Stimulated activated CD4-positive, alpha-beta T cell treated with anti-CD3 and anti-CD28 coated beads, Interleukin-2, amount 100 ng/mL, for 24 hours (primary cell): ENCODE data around the gene SORCS1.

ENCODE experiments used
- DNase-seq, 2 donors: peaks; one replicate each; pipeline ENCODE4 v3.0.0-alpha.2; 2020

Gene SORCS1

DNA sequence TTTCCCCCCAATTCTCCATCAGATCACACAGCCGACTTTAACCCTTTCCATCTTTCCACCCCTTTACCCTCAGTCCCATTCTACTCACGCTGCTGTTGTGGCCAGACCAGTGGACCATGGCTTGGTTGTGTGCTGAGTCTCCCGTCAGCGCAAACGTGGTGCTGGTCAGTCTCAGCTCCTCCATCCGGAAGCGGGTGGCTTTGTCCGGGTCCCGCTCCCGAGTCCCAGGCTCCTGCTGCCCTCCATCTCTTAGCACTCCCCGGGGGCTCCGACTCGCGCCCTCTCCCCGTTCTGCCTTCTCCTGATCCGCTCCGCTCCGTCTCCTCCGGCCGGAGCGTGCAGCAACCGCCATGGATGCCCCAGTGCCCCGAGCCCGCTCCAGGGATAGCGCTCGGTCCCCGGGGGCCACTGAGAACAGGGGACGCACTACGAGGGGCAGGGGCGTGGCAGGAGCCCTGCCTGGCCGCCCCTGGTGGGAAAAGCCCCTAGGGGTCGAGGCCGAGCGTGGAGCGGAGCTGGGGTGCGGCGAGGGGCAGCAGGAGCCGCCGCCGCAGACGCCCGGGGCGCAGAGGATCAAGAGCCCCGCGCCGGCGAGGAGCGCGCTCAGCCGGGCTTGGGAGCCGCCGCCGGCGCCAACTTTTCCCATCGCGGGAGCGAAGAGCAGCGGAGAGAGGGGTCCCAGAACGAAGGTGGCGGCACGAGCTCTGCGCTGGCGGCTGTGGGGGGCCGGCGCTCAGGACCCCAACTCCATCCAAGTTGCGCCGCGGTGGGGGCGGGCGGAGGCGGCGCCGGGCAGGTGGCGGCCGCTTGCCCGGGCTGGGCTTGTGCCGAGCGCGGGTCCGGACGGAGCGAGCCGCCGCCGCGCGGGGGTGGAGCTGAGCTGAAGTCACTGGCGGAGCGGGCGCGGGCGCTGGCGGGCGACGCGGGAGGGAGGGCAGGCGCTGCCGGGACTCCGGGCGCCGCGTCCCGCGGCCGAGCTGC, at the start of gene SORCS1:
Gene SORCS1, minus strand, starts transcription at position 826 of the 981 bp plus-strand sequence.
- DNase-seq = no peak

DNA sequence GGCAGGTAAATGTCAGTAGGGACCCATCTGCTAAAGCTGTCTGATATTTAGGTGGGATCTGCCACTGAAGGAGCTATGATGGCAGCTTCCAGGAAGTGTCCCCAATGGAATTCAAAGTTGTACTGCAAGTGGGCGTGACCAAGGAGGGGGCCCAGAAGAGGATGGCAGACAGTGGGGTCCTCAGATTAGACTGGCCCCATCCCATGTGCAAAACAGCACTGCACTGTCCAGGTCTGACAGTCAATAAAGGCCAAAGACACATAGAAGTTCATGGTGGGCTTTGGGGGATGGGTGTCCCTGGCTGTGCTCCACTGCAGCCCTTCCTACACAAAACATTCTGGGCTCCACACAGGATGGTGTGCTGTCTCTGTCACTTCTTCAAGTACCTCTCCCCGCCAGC, 49.8 kb upstream of the SORCS1 start:
- no peak for DNase-seq

DNA sequence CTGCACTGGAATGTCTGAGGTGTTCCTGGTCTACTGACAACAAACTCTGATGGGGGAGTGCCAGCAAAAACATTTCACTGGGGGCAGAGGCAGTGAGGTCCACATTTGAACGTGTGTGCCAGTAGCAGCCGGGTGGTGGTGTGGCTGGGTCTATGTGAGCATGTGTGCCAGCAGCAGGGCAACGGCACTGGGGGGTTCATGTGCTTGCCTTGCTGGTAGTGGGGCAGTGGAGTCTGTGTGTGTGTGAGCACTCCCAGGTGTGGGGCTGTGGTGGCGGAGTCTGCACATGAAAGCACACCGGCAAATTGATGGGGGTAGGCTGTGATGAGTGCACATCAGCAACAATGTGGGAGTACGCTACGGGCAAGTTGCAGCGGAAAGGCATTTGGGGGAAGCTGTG, 49.4 kb upstream of the SORCS1 start:
- no peak for DNase-seq

DNA sequence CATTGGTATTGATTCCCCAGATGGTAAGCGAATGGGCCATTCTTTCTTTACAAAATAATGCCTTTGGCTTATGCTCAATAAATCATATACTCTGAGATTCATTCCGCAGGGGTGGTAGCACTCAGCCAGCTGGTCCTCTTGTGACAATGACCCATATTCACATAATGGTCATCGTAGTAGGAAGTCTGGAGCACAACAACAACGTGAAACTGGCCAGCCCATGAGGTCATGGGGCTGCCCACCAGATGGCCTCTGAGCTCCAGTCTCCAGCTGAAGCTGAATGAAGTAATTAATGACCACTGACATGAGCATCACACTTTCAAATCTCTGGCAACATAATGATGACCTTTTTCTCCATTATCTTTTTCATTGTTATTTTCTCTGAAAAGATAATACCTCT, 42.3 kb upstream of the SORCS1 start:
- no peak for DNase-seq

DNA sequence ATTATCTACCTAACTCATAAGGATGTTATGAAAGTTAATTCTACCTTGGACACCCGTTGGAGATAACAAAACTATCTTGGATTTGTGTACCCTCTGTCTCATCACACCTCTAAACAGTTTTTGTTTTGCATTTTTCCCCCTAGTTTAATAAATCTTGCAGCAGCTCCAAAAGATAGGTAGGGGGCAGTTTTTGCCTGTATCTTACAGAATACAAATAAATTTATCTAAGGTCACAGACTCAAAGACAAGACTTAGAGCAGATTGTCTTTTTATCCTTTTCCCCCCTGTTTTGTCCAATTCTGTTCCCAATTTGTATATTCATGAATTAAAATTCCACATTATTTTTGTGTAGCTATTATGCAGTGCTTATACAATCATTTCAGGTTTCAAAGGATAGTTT, 5.0 kb upstream of the SORCS1 start:
- no peak for DNase-seq

DNA sequence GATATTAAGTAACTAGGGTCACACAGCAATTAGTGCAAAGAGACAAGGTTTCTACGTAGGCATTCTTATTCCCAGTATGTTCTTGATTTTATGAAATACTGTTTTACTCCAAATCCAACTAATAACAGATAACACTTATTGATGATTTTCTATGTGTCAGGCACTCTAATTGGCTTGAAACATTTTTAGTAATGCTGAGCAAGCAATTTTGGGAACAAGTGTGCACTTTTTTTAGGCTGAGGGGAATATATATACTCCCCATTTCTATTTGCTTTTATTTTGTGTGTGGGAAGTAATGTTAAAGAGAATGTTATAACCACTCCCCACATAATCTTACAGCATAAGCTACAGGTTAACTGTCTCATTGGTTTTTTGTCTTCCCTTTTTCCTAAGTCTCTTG, 4.2 kb upstream of the SORCS1 start:
- DNase-seq = no peak

DNA sequence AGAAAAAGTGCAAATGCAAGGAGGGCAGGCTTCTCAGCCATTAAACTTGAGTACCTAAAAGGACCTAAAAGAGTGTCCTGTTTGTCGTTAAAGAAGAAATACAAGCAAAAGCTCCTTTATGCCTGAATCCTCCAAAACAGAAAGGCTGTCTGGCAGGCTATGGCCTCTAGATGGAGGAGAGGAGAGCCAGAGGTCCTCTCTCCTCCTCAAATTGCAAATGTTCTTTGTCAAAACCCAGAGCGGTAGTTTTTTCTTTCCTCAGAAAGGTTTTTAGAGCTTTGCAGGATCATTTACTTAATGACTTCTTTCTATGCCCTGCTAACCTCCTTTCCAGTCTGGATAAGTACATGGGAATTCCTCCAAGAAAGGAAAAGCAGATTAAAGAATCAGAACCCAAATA, 1.9 kb upstream of the SORCS1 start:
- DNase-seq = no peak

DNA sequence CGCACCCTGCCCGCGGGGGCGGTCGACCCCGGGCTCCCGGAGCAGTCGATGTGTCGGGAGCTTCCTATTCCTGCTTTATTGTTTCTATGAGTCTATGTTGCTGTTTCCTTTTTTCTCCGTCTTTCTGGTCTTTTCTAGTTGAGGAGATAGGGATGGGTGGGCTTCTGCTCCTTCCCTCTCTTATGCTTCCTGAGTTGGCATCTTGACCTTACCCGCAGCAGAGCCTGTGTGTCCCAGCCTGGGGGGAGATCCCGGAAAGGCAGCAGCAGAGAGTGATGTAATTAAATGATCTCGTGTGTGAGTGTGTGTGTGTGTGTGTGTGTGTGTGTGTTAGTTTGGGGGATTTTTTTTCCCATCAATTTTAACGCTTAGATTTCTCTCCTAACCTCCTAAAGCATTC, 486 bp upstream of the SORCS1 start:
- DNase-seq = no peak

DNA sequence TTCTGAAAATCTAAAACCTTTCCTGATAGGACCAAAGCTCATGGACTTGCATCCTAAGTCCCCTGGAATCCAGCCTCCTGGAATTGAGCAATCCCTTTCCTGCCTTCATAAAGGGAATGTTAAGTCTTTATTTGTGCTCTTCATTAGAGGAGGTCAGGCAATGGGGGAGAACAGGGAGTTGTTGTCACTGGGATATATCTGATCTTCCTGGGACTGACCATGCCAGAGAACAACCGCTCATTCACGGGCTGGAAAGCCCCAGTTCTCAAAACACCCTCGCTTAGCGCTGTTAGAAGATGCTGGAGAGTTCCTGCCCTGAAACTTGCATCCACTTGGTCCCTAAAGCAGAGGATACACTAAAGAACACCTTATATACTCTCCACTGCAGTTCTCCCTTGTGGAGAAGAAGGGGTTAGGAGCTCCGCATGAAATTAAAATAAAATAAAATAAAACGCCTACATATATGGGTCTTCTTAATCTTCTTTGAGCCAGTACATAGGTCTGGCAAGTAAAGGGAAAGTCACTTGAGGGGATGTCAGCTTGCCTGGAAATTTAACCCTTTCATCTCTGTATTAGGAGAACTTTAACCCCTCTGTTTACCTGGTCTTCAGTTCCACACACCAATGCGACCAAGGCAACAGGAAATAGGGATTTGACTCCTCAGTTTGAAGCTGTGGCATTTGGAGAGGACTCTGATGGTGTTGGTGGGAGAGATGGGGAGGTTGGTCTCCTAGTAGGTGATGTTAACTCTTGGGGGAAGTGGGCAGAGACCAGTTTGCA, 1.2 kb downstream of the SORCS1 start:
- DNase-seq = no peak

DNA sequence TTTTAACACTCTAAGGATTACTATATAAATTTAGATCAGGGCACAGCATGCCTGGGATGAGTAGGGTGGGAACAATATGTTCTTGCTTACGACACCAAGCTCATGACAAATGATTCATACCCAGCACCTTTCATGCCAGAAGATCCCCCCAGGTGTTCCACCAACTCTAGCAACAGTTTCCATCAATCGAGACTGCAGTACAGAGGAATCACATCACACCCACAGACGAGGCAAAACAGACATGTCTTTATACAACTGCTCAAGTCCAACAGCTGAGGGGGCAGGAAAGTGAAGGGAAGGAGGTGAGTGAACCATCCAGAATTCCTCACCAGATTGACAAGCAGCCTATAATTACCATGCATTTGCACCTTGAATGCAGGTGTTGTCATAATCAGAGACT, 3.6 kb downstream of the SORCS1 start:
- DNase-seq = no peak

DNA sequence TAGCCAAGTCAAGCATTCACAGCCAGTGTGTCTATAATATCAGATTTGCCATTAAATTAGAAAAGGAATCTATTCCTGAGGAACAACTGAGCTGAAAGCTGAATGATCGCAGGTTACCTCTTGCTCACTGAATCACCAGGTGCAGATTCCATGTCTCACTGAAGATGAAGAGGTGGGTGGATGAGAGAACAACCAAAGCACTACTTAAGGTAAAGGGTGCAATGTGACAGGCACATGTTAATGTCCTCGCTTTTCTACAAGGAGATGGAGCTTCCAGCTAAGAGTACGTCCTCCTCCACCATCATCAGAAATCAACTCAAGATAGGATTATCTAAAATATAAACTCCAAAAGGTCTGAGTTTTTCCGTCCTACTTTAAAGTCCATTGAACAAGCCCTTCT, 4.6 kb downstream of the SORCS1 start:
- no peak for DNase-seq

DNA sequence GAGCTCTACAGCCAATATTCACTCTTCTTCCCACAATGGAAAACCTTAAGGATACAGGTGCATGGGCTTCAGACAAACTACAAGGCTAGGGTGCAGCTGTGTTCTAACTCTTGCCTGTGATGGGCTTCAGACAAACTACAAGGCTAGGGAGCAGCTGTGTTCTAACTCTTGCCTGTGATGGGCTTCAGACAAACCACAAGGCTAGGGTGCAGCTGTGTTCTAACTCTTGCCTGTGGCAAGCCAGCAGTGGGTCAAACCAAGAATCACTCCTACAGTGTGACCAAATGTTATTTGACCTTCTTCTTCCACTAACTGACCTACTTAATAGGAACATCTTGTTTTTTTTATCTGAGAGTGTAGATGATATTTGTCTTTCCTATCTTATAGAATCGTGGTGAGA, 7.4 kb downstream of the SORCS1 start:
- DNase-seq = no peak

DNA sequence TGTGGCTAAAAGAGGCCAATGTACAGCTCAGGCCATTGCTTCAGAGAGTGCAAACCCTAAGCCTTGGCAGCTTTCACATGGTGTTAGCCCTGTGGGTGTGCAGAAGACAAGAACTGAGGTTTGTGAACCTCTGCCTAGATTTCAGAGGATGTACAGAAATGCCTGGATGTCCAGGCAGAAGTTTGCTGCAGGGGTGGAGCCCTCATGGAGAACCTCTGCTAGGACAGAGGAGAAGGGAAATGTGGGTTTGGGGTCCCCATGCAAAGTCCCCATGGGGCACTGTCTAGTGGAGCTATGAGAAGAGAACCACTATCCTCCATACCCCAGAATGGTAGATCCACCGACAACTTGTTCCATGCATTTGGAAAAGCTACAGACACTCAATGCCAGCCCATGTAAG, 12.4 kb downstream of the SORCS1 start:
- DNase-seq = no peak

DNA sequence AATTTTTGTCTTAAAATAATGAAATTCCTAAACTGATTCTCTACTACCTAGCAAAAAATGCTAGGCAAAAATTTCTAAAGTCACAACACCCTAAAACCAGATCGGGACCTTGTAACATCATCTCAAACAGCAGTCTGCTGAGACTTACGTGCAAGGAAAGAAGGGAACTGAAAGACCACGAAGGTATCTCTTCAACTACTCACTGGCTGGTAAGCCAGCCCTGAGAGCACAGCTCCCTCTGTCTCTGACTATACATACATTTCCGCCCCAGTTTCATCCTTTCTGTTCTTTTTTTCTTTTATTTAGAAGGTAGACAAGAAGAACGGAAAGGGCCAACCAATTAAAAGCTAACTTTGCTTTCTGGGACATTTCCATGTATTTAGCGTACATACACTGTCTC, 15.6 kb downstream of the SORCS1 start:
- DNase-seq = no peak

DNA sequence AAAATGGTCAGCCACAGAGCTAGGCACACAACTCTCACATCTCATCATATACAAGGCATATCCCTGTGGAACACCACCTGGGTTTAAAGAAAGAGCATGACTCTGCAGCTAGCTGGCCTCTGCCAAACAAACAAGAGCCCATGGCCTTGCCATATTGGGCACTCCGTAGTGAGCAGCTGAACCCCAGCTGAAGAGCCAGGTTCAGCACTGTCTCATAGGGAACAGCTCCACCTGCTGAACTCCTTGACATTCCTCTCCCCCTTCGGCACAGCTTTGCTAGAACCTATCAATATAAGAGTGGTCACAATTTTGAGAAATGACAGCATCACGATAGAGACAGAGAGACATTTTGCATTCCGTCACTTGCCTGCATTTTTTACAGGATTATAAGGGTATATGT, 20.0 kb downstream of the SORCS1 start:
- no peak for DNase-seq

DNA sequence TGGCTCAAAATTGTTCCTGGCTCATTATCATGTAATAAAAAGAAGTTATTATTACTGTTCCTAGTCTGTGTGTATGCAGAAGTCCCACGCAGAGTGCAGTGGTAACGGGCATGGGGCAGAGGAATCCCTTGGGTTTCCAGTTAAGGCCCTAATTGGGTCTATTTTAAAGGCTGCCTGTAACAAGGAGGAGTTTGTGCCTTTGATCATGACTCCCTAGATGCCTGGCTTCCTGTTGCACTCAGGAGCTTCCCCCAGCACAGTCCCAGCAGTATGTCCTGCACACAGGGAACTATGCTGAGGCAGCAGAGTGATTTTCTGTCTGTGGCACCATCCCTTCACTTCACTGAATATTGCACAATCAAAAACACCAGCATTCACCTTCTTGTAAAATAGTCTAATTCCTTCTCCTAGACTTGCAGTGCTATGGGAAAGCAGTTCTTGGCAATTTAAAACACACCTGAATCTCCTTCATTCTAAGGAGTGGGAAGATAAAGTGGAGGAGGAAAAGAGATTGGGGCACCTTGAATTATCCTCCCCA, 22.9 kb downstream of the SORCS1 start:
- DNase-seq = no peak

DNA sequence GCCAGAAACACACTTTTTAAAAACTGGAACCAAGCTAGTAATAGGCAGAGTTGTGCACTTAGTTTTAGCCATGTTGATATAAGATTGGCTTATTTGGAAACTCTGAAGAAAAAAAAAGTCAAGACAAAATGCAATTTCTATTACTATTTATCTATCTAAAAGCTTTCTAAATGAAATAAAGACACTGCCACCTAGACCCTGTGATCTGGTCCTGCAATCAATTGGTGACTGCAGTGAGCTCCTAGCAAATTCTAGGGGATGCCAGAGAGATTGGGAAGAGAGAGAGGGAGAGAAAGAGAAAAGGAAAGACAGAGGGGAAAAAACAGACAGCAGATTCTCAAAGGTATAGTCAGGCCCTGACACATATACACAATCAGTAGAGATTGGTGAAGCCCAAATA, 25.3 kb downstream of the SORCS1 start:
- DNase-seq = no peak

DNA sequence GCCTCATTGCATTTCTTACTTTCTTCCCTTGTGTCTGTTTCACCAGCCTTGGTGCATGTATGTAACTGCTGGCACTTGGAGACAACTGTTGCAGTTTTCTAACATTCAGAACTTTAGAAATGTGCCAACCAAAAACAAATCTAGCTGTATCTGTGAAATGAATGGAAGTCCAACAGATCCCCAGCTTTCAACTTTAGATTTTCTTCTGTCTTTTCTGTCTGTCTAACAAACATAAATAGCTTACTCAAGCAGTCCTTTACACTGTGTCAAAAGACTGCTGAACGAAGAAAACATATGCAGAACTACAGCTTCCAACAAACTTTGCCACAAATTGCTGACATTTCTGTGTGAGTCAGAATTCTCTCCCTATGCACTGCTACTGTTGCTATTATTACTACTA, 30.9 kb downstream of the SORCS1 start:
- no peak for DNase-seq

DNA sequence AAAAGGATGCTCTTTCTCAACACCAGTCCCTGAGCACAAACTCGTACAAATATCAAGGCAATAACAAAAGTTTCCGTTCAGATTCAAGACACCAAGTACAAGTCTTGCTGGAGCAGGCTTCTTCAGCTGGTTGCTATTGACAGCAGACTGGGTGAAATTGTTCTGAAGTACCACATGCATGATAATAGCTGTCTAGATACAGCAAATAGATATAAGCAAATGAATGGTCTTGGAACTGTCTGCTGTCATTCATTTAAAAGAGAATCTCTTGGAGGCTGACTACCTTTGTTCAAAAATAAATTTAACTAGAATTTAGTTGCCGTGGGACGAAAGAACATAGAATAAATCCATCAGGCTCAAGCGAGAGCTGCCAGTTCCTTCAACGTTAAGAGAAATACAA, 35.5 kb downstream of the SORCS1 start:
- DNase-seq = no peak

DNA sequence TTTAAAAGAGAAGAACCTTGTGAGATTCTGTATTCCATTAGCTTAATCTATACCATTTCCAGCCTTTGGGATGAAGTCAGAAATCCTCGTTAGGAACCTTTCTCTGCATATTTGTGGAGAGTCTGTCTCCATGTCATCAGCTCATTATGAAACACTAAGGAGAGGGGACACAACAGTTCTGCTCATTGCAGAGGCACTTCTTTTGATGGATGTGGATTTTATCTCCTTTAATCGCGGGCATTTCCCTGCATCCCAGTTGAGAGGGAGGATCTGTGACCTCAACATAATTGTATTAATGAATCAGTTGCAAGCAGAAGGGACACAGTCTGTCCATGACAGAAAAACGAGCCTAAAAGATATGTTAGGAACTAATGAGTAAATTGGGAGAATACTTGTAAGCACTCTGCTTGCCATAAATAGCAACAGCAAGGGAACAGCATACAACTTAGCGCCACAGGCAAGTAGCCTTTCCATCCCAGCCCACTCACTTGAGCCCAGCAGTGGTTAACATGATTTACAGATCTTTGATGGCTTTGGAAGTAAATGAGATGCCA, 37.9 kb downstream of the SORCS1 start:
- DNase-seq = no peak

DNA sequence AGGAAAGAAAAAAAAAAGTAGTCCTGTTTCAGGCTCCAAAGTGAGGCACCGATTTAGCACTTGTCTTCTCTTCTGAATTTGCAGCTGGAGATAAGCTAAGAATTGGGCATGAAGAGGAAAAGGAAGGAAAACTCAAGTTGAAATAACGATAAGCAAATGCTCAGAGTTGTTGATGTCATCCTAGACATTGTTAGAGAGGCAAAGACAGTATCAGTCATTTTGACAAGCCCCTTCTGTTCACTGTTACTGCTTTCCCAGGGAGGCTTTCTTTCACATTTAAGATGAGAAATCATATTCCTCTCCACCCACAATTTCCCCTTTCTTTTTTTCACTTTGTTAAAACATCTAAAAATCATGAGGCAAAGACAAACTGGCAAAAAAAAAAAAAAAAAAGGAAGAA, 41.8 kb downstream of the SORCS1 start:
- no peak for DNase-seq

DNA sequence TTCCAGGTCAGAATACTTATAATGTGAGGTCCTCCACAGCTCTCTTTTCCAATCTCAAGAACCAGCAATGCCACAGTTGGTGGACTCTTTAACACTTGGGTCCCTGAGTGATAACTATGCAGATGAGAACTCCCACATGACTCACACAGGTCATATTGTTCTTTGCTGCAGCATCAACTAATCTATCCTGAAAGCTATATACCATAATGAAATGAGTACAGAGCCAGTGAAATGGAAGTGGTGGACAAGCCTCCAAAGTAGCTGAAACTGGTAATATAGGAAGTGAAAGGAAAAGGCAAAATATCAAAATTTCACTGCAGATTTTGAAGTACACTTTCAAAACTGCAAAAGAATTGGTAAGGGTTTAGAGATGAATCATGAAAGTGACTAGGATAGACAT, 45.6 kb downstream of the SORCS1 start:
- no peak for DNase-seq

DNA sequence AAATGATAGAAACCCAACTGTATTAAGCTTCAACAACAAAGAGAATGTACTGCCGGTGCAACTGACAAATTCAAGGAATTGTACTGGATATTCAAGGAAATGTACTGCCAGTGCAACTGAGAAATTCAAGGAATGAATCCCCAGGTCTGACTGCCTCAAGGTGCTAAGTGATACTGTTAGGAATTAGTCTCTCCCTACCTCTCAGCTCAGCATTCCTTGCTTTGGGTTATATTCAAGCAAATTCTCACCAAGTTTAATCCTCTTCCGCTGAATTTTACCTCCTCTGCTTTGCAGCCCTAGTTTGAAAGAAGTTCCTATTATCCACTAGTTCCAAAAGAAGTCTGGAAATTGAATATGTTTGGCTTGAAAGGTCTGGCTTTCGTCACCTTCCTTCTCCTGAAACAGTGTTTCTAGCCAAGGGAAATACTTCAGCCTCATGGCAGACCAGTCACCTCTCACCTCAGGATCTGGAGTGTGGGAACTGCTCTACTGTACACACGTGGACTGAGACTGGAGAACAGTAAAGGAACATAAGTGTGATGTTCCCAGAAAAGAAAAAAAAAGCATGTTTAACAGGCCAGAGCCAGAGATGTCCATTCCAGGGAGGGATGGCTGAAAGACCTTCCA, 60.4 kb downstream of the SORCS1 start:
- no peak for DNase-seq
